SK-N-MC (cell line): ENCODE results near the gene CCDC167.
"Not testable (repeated sequence)": the region's sequence is repeated elsewhere in the genome, so short reads cannot be mapped to it uniquely, and the experiment has no call there.

Source experiments
- DNase-seq: peaks from one replicate; pipeline ENCODE4 v3.0.0-alpha.2; 2011; ENCODE audit warnings: low read depth, low spot score
- H3K27ac ChIP-seq: fragments of 200-600 bp; sonication (generic); 2 replicates; pipeline ENCODE4 v1.5.1; 2016; ENCODE audit warnings: mixed run types
- H3K36me3 ChIP-seq: fragments of 200-600 bp; sonication (generic); 2 replicates; pipeline ENCODE4 v1.6.1; 2017; ENCODE audit warnings: antibody characterized with exemption, low read length, mixed read lengths; ENCODE audit not compliant: insufficient read depth
- H3K4me3 ChIP-seq: fragments of 200-600 bp; sonication (generic); 2 replicates; pipeline ENCODE4 v1.5.1; 2016
- H3K9ac ChIP-seq: fragments of 200-600 bp; sonication (generic); 2 replicates; pipeline ENCODE4 v1.8.0; 2017; ENCODE audit warnings: mixed run types, mixed read lengths; ENCODE audit not compliant: insufficient read length
- H3K9me3 ChIP-seq: fragments of 200-600 bp; sonication (generic); 2 replicates; pipeline ENCODE4 v1.6.1; 2017; ENCODE audit warnings: low read depth, mild to moderate bottlenecking, antibody characterized with exemption, low read length, moderate library complexity, mixed read lengths
- EZH2 ChIP-seq: fragments of 200-600 bp; sonication (generic); IDR thresholded peaks from one replicate; pipeline ENCODE4 v1.6.1; 2017; ENCODE audit warnings: antibody characterized with exemption
- FOXP2 ChIP-seq: optimal IDR thresholded peaks from 2 replicates; pipeline ENCODE3; 2011; ENCODE audit warnings: mild to moderate bottlenecking, moderate library complexity; ENCODE audit not compliant: insufficient read depth; ENCODE audit errors: extremely low read length, control extremely low read depth
- POLR2AphosphoS5 ChIP-seq: IDR thresholded peaks from 2 replicates; pipeline ENCODE4 v1.6.1; 2012; ENCODE audit warnings: mild to moderate bottlenecking, low read depth, low read length, borderline replicate concordance

The CCDC167 gene

DNA sequence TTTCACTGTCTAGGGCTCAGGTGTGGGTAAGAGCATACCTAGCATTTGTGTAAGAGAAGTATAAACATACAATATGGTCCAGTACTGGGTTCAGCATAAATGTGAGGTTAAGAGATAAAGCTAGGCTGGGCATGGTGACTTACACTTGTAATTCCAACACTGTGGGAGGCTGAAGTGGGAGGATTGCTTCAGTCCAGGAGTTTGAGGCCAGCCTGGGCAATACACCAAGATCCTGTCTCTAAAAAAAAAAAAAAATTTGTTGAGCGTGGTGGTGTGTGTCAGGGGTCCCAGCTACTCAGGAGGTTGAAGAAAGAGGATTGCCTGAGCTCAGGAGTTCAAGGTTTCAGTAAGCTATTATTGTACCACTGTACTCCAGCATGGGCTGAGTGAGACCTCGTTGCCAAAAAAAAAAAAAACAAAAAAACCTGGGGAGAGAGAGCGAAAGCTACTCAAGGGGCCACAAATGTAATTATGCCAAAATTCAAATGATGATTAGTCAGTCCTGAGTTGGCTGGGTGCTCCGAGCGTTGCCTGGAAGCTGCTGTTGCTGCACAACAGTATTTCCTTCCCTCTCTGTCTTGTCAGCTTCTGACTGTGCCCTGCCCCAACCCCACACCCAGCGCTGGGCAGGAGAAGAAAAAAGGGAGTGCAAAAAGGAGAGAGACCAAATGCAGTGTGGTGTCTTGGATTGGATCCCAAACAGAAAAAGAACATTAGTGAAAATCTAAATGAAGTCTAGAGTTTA is 42.7 kb downstream of the CCDC167 start:
- no peak overlapping the region for H3K4me3 ChIP-seq
- no peak for DNase-seq
- no peak overlapping the region for H3K27ac ChIP-seq
- no peak overlapping the region for H3K9ac ChIP-seq
- no peaks in the 10 kb centered on the region for H3K9me3 ChIP-seq
- TF ChIP-seq EZH2 (no peak), POLR2AphosphoS5 (no peak), FOXP2 (no peak)
- H3K36me3 ChIP-seq, result peaks cover 48% of the 10 kb centered on the region

DNA sequence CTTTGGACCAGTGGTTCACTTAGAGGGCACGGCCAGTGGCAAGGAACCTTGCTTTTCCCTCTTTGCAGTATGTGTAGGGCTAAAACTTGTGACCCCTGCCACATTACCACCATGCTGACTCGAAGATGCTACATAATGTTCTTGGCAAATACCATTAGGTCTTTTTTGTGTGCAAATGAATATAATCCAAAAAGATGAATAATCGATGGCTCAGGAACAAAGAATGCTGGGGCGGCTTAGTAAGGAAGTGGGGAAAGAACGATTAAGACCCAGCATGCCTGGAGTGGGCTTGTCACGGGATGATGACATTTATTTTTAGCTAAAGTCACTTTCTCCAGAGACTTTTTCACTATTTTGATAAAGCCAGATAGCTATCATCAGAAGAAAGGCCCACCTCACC is 43.6 kb downstream of the CCDC167 start:
- Histone ChIP-seq H3K36me3 (peaks cover 48% of the 10 kb centered on the region), H3K27ac (no peak overlapping the region), H3K9me3 (no peaks in the 10 kb centered on the region), H3K4me3 (no peak overlapping the region), H3K9ac (no peak overlapping the region)
- DNase-seq, result no peak
- TF ChIP-seq FOXP2, result no peak
- TF ChIP-seq POLR2AphosphoS5, result no peak
- TF ChIP-seq EZH2, result no peak

DNA sequence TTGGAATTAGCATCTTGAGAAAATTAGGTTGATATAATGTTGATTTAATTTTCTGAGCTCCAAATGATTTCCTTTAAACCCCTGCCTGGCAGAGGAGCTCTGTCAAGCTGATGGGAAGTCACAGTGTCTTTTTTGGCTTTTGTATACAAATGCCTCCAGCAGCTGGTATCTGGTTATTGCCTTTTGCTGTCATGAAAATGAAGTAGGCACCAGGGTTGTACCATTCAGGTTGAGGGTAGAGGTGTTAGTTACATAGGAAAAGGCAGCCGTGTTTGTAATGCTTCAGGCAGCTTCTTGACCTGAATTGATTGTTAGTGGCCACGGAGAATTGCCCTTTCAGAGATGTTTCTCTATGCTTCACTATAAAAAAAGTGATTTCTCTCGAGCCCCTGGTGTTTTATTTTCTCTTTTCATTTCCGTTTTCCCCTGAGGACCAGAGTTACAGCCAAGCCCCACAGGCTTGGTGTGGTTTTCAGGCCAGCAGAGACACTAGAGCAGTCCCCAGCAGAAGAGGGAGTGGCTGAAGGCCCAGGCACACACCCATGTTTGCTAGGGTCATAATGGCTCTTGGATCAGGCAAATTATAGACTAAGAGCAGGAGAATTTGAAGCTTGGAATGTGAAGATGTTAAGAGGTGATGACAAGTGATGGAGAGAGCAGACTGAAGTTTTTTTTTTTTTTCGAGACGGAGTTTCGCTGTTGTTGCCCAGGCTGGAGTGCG is 45.1 kb downstream of the CCDC167 start:
- TF ChIP-seq FOXP2 (no peak), EZH2 (no peak), POLR2AphosphoS5 (no peak)
- Histone ChIP-seq H3K27ac (no peak overlapping the region), H3K9me3 (no peaks in the 10 kb centered on the region), H3K4me3 (no peak overlapping the region), H3K36me3 (peaks cover 53% of the 10 kb centered on the region), H3K9ac (no peak overlapping the region)
- DNase-seq, result no peak

DNA sequence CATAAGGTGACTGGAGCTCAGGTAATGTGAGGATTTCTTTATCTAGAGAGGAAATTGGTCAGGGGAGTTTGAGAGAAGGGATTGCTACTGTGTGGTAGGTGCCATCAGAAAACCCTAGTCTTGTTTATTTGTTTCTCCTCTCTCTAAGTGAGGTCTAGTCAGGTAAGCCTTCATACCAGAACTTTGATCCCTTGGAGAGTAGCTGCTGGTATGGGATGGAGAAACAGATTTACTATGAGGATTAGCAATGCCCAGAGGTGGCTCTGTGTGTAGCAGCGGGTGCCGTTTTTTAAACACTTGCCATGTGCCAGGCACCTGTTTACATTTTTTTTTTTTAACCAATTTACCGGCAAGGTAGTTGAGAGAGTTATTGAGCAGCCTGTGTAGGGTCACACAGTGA is 47.2 kb downstream of the CCDC167 start:
- no peak for DNase-seq
- H3K9me3 ChIP-seq, result no peaks in the 10 kb centered on the region
- no peak overlapping the region for H3K4me3 ChIP-seq
- H3K36me3 ChIP-seq, result peaks cover 53% of the 10 kb centered on the region
- H3K9ac ChIP-seq, result no peak overlapping the region
- TF ChIP-seq EZH2 (no peak), POLR2AphosphoS5 (no peak), FOXP2 (no peak)
- H3K27ac ChIP-seq, result no peak overlapping the region

DNA sequence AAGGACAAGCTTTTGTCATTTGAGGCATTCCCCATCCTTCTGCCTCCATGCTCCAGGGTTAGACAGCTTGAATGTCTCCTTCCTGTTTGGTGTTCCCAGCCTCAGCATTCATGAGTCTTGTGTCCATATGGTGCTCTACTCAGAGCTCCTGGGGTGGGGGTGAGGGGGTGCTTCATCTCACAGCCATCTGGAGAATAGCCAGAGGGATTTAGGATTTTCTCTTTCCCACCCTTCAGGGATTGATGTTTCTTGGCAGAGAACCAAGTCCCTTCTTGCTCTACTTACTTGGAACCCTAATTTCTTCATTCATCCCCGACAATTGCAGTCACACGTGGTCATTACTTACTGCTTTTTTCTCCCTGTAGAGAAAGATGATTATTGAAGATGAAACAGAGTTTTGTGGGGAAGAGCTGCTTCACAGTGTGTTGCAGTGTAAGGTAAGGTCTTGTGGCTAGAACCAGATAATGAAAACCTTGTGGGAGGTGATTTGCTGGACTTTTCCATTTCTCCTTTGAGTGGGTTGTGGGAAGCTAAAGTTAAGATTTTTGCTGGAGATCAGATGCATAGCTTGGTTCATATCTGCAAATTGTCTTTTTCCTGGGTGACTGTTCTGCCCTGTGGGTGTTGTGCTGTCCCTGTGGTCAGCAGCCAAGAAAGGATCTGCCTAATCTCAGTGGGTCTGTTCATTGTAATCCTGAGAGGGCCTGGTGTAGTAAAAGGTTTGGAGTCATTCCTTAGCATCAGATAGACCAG is 48.1 kb downstream of the CCDC167 start:
- Histone ChIP-seq H3K36me3 (peaks cover 62% of the 10 kb centered on the region), H3K4me3 (no peak overlapping the region), H3K9ac (no peak overlapping the region), H3K27ac (no peak overlapping the region), H3K9me3 (no peaks in the 10 kb centered on the region)
- DNase-seq, result no peak
- TF ChIP-seq POLR2AphosphoS5, result no peak
- no peak for TF ChIP-seq FOXP2
- TF ChIP-seq EZH2, result no peak

DNA sequence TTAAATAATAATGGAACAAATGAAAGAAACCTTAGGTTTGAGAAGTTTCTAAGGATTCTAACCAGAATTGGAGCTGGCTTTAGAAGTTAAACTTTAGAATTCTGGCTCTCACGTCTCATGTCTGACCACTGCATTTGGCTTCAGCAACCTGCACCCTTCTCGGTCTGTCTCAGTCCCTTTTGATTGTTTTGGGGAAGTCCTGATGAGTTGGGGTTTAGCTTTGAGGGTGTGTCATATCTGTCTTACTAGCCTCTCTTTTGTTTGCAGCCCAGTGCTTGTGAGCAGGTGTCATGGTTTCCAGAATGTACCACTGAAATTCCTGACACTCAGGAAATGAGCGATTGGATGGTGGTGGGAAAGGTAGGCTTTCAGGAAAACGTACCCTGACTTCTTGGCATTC is 49.7 kb downstream of the CCDC167 start:
- no peak for DNase-seq
- H3K27ac ChIP-seq, result no peak overlapping the region
- H3K9me3 ChIP-seq, result no peaks in the 10 kb centered on the region
- no peak overlapping the region for H3K9ac ChIP-seq
- TF ChIP-seq FOXP2 (no peak), POLR2AphosphoS5 (no peak), EZH2 (no peak)
- H3K4me3 ChIP-seq, result no peak overlapping the region
- H3K36me3 ChIP-seq, result peaks cover 63% of the 10 kb centered on the region

DNA sequence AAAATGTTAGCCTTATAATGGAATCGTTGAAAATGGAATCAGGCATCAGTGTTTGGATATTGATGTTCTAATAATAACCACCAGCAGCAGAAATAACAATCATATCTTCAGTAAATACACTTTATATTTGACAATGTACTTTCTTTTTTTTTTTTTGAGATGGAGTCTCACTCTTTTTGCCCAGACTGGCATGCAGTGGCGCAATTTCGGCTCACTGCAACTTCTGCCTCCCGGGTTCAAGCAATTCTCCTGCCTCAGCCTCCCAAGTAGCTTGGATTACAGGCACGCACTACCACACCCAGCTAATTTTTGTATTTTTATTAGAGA is 56.5 kb downstream of the CCDC167 start:
- not testable (repeated sequence) for H3K9me3 ChIP-seq, DNase-seq, H3K9ac ChIP-seq, H3K4me3 ChIP-seq, H3K27ac ChIP-seq
- H3K36me3 ChIP-seq, result peaks cover 33% of the 10 kb centered on the region

DNA sequence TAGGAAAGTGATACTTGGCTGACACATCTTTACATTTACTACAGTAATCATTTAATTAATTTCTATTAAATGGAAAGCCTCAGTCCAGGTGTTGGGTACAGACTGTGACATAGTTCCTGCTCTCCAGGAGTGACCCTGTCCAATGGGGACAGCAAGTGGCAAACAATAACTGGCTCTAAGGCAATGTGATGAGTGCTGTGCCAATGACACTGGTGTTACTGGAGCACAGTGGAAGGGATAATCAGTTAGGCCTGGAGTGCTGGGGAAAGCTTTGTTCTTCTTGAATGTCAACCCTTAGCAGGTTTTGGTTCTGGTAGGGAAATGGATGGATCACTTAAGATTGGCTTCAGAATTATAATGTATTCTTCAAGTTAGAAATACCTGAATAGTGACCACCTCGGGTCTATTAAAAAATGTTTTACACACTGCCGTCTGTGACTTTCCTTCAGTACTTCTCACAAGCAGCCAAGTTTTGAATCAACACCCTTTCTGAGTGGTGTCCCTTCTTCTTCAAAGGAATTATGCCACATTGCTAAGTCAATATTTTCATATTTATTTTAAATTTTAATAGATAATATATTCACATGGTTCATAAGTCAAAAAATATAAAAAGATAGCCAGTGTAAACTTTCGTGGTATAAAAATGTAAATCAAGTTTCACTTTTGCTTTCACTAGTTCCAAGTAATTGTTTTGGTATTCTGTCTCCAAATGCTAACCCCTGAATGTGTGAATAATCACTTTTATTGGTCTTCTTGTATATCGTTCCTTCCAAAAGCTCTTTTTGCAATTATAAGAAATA is 57.1 kb downstream of the CCDC167 start:
- DNase-seq, result no peak
- no peak overlapping the region for H3K27ac ChIP-seq
- TF ChIP-seq FOXP2 (no peak), EZH2 (no peak), POLR2AphosphoS5 (no peak)
- no peak overlapping the region for H3K4me3 ChIP-seq
- no peaks in the 10 kb centered on the region for H3K9me3 ChIP-seq
- H3K9ac ChIP-seq, result no peak overlapping the region
- peaks cover 38% of the 10 kb centered on the region for H3K36me3 ChIP-seq
